T47D (cell line): ENCODE results near the gene TRIM8.
"Not testable (repeated sequence)": the region's sequence is repeated elsewhere in the genome, so short reads cannot be mapped to it uniquely, and the experiment has no call there.

Experiments used
- DNase-seq, 2 experiments: peaks; one replicate each; pipeline versions ENCODE4 v3.0.0 to v3.0.0-alpha.2; 2011 to 2012; ENCODE audit warnings: low read depth in 1 of 2, low spot score in 1 of 2
- JUND ChIP-seq: IDR thresholded peaks from 2 replicates; pipeline ENCODE4 v1.6.1; 2012; ENCODE audit warnings: low read depth
- in situ Hi-C: cut with HindIII; loops from 2 replicates; pipeline ENCODE4 v1.10.0; 2016; ENCODE audit warnings: low sequenced_read_pairs, low pct_unique_long_range_greater_than_20kb

TRIM8 gene

GRCh38 chr10:102665904-102666509 is 21.7 kb downstream of the TRIM8 start:
- in situ Hi-C loops, result no loop called here
- no peak for TF ChIP-seq JUND
- DNase-seq, result no peak

- in situ Hi-C loops, DNase-seq: not testable (repeated sequence)
These were observed 23.1 kb downstream of the TRIM8 start for GRCh38 chr10:102667411-102667810.

GRCh38 chr10:102668326-102669107 is 24.2 kb downstream of the TRIM8 start:
- in situ Hi-C loops, result no loop called here
- TF ChIP-seq JUND, result no peak
- DNase-seq, result peak in 1 of 2 experiments; percentile 0

- in situ Hi-C loops, result no loop called here
- TF ChIP-seq JUND, result no peak
- DNase-seq, result peak in 1 of 2 experiments; percentile 2
These were observed 25.2 kb downstream of the TRIM8 start for GRCh38 chr10:102669206-102670064.

GRCh38 chr10:102670065-102670670 is 25.9 kb downstream of the TRIM8 start:
- no peak for DNase-seq
- TF ChIP-seq JUND, result no peak
- in situ Hi-C loops, result no loop called here

GRCh38 chr10:102670871-102671434 is 26.7 kb downstream of the TRIM8 start:
- in situ Hi-C loops, result no loop called here
- no peak for TF ChIP-seq JUND
- no peak for DNase-seq

- no peak for DNase-seq
- in situ Hi-C loops, result no loop called here
- TF ChIP-seq JUND, result no peak
These were observed 29.0 kb downstream of the TRIM8 start for GRCh38 chr10:102673236-102673818.

GRCh38 chr10:102673819-102674511 is 29.7 kb downstream of the TRIM8 start:
- in situ Hi-C loops, result no loop called here
- no peak for DNase-seq
- TF ChIP-seq JUND, result no peak

GRCh38 chr10:102674566-102674965 is 30.3 kb downstream of the TRIM8 start:
- no peak for DNase-seq
- TF ChIP-seq JUND, result no peak
- in situ Hi-C loops, result no loop called here

- DNase-seq, result no peak
- TF ChIP-seq JUND, result no peak
- in situ Hi-C loops, result no loop called here
These were observed 30.9 kb downstream of the TRIM8 start for GRCh38 chr10:102675011-102675665.
